GM12892 (cell line): ENCODE measurements around the gene SLC8A2.

Source experiments
- POLR2A ChIP-seq: IDR thresholded peaks from 2 replicates; pipeline ENCODE4 v1.6.1; 2011; ENCODE audit warnings: low read depth, low read length, control low read depth
- POLR2AphosphoS5 ChIP-seq: IDR thresholded peaks from 2 replicates; pipeline ENCODE4 v1.6.1; 2011; ENCODE audit warnings: low read depth, low read length, control low read depth
- TAF1 ChIP-seq: IDR thresholded peaks from 2 replicates; pipeline ENCODE4 v1.6.1; 2011; ENCODE audit warnings: low read depth, mild to moderate bottlenecking, control low read depth, low read length, borderline replicate concordance

- TF ChIP-seq POLR2A, result no peak
- no peak for TF ChIP-seq POLR2AphosphoS5
- no peak for TF ChIP-seq TAF1
Measured at GRCh38 chr19:47417746-47418691, 53.7 kb downstream of the SLC8A2 start.
